Measurements from ENCODE around the gene PPP6R1. TPM values are rescaled to one million over a fixed set of nuclear protein-coding genes. Genes with fewer than 3 reads are reported as not detected.

Gene PPP6R1
- total and polyA plus RNA-seq, 2 of the 13 experiments (the other 11 are each of a cell fraction or from before 2014, with no cell fraction given): 25.8 to 54.0 TPM

- TF ChIP-seq ZNF143 (CRISPR knock-in tag; IDR thresholded peaks at IDR 0.05) (peak; percentile 69), ZBTB42 (CRISPR knock-in tag; IDR thresholded peaks at IDR 0.05) (peak; percentile 76; the same call in 1 of the 2 replicates), GABPA (IDR thresholded peaks at IDR 0.05; ENCODE audit: low read depth, low read length) (peak; percentile 53), GABPA (CRISPR knock-in tag; IDR thresholded peaks at IDR 0.05; ENCODE audit: low read depth) (peak; percentile 90), TCF7L2 (IDR thresholded peaks at IDR 0.05; ENCODE audit: low read depth, low read length) (no peak), HNRNPH1 (optimal IDR thresholded peaks at IDR 0.05; ENCODE audit: low read depth, low read length) (no peak), AKAP8 (CRISPR knock-in tag; IDR thresholded peaks at IDR 0.05) (peak; percentile 40; the same call in 1 of the 2 replicates), THYN1 (CRISPR knock-in tag; IDR thresholded peaks at IDR 0.05; ENCODE audit: borderline replicate concordance, low read depth) (no peak), TCF12 (IDR thresholded peaks at IDR 0.05) (no peak), TCF12 (CRISPR knock-in tag; IDR thresholded peaks at IDR 0.05) (peak; percentile 88), ZHX1 (CRISPR knock-in tag; IDR thresholded peaks at IDR 0.05; ENCODE audit: low read depth) (peak; percentile 69; the same call in 1 of the 2 replicates), ZBTB7A (CRISPR knock-in tag; IDR thresholded peaks at IDR 0.05) (peak; percentile 78), ZNF761 (CRISPR knock-in tag; conservative IDR thresholded peaks at IDR 0.05) (0 out of 2 replicates have a peak, but pooled peaks have one; percentile 82), FOXM1 (CRISPR knock-in tag; IDR thresholded peaks at IDR 0.05) (peak; percentile 79; the same call in 1 of the 2 replicates), TOE1 (CRISPR knock-in tag; IDR thresholded peaks at IDR 0.05) (peak; percentile 57; the same call in 1 of the 2 replicates), ZNF710 (CRISPR knock-in tag; IDR thresholded peaks at IDR 0.05; ENCODE audit: borderline replicate concordance) (peak; percentile 56), KDM5B (CRISPR knock-in tag; IDR thresholded peaks at IDR 0.05; ENCODE audit: borderline replicate concordance) (peak; percentile 70; the same call in 1 of the 2 replicates), MAZ (IDR thresholded peaks at IDR 0.05; ENCODE audit: borderline replicate concordance, low read depth, low read length) (peak; percentile 48; the same call in 1 of the 2 replicates), MAZ (CRISPR knock-in tag; IDR thresholded peaks at IDR 0.05; ENCODE audit: low read depth) (peak; percentile 46; the same call in 1 of the 2 replicates), SMC3 (IDR thresholded peaks at IDR 0.05; ENCODE audit: low read length) (no peak), ZBTB25 (CRISPR knock-in tag; IDR thresholded peaks at IDR 0.05) (peak; percentile 78), HMGA1 (CRISPR knock-in tag; conservative IDR thresholded peaks at IDR 0.05) (no peak), MIER2 (CRISPR knock-in tag; IDR thresholded peaks at IDR 0.05) (peak; percentile 98), MATR3 (CRISPR knock-in tag; IDR thresholded peaks at IDR 0.05) (no peak), ZEB1 (IDR thresholded peaks at IDR 0.05; ENCODE audit: insufficient replicate concordance, low read depth) (no peak), KMT2B (CRISPR knock-in tag; IDR thresholded peaks at IDR 0.05) (peak; percentile 82; the same call in 1 of the 2 replicates), PHF20 (CRISPR knock-in tag; IDR thresholded peaks at IDR 0.05) (peak; percentile 76; the same call in 1 of the 2 replicates)
These were observed 42.2 kb downstream of the PPP6R1 start (continued) for GRCh38 chr19:55216461-55217198.
